AG10803 (cell line): ENCODE results near the gene UBASH3B.

Experiments
- DNase-seq: peaks from one replicate; pipeline ENCODE4 v3.0.0; 2010; ENCODE audit warnings: low read depth
- H3K4me3 ChIP-seq: 2 replicates; pipeline ENCODE4 v1.5.1; 2011; ENCODE audit warnings: mild to moderate bottlenecking, low read length, control low read depth
- TF ChIP-seq, protein P1 (sequence below): conservative IDR thresholded peaks from 2 replicates; pipeline ENCODE4 v1.5.1; 2011; ENCODE audit warnings: mild to moderate bottlenecking, low read length, control low read depth, inconsistent platforms

Gene UBASH3B

DNA sequence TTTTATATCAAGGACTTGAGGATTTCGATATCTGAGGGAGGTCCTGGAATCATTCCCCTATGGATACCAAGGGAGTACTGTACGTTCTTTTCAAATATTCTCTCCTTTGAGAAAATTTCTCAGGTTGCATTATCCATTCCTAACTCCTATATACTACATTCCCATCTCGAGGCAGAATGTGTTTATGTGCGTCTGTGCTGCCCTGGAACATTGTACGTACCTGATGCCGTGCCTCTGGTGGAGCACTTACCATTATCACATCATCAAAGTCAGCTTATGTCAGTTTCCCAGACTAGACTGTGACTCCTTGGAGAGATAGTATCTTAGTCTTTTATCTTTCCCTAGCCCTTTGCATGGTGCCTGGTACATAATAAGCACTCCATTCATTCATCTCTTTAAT, 21.7 kb downstream of the UBASH3B start:
- H3K4me3 ChIP-seq, result no peak overlapping the region
- TF ChIP-seq, protein P1, sequence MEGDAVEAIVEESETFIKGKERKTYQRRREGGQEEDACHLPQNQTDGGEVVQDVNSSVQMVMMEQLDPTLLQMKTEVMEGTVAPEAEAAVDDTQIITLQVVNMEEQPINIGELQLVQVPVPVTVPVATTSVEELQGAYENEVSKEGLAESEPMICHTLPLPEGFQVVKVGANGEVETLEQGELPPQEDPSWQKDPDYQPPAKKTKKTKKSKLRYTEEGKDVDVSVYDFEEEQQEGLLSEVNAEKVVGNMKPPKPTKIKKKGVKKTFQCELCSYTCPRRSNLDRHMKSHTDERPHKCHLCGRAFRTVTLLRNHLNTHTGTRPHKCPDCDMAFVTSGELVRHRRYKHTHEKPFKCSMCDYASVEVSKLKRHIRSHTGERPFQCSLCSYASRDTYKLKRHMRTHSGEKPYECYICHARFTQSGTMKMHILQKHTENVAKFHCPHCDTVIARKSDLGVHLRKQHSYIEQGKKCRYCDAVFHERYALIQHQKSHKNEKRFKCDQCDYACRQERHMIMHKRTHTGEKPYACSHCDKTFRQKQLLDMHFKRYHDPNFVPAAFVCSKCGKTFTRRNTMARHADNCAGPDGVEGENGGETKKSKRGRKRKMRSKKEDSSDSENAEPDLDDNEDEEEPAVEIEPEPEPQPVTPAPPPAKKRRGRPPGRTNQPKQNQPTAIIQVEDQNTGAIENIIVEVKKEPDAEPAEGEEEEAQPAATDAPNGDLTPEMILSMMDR, result no peak
- DNase-seq, result no peak

DNA sequence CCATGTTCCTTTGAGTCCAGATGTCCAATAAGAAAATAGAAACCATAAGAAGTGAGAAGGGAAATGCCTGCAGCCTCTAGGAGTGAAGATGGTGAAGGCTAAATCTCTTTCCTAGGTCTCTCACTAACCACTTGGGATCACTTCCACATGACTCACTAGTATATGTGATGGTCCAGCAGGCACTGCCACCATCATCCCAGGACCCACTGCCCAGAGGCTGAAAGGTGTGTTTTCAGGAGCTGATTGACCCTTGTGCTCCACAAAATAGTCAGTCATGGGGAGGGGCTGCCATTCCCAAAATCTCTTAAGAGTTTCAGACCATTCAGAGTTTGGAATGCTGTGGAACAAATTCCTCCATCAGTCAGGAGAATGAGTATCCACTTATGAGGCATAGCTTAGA, 22.9 kb downstream of the UBASH3B start:
- no peak for DNase-seq
- TF ChIP-seq, protein P1, result no peak
- H3K4me3 ChIP-seq, result no peak overlapping the region

DNA sequence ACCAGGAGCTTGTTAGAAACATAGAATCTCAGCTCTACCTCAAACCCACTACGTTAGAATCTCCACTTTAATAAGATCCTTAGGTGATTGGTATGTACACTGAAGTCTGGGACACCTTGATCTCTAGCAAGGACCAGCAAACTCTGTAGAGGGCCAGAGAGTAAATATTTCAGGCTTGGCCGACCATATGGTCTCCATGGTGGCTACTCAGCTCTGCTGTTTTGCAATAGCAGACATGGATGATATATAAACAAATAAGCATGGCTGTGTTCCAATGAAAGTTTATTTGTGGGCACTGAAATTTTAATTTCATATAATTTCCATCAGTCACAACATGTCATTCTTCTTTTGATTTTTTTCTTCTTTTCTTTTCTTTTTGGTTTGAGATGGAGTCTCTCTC, 23.9 kb downstream of the UBASH3B start:
- H3K4me3 ChIP-seq, result no peak overlapping the region
- DNase-seq, result no peak
- TF ChIP-seq, protein P1, result no peak

DNA sequence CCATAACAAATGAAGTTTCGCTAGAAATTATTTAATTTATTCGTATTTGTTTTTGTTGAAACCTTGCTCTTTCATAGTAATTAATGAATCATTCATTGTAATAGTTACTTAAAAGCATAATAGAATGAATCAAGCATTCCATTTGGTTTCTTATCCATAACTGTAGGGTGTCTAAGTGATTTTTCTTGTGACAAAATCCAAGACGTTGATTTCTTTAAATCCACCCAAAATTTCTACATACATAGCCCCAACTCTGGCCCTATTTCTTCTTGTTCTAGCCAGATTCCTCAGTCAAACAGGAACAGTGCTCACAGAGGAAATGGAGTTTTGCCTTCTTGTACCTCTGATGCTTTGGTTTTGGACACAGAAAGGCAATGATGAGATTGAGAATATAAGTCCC, 25.5 kb downstream of the UBASH3B start:
- H3K4me3 ChIP-seq, result no peak overlapping the region
- TF ChIP-seq, protein P1, result no peak
- DNase-seq, result no peak

DNA sequence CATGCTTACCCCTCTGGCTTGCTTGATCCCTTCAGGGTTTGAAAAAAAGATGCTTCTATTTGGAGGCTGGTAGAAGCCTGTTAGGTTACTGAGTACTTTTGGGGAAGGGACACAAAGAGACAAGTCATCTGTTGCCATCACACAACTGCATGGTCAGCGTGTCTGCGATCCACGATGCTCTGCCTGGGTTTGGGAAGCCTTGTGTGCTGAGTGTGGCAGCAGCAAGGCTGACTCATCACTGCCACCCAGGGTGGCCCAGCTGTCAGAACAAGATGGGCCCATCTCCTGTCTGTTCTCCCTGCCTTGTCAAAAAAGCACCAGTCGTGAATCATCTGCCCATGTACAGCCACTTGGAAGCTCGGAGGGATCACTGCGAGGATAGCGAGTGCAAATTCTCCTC, 26.2 kb downstream of the UBASH3B start:
- no peak for DNase-seq
- no peak overlapping the region for H3K4me3 ChIP-seq
- TF ChIP-seq, protein P1, result no peak

DNA sequence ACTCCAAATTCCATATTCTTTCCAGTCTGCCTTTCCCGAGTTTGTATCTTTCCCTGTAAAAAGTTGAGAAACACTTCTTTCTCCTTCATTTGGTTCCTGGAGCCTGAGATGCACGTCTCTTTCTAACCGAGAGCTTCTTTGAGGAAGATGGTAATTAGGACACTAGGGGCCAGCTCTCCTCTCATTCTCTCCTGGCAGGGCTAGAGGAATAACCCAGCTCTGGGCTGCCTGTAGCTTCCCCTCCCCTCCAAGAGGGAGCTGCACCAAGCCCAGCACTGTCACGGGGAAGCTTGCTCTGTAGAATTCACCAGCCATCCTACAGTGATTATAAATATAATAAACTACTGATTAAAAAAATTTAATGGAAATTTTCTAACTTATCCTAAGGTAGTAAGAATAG, 26.9 kb downstream of the UBASH3B start:
- H3K4me3 ChIP-seq, result no peak overlapping the region
- no peak for DNase-seq
- TF ChIP-seq, protein P1, result no peak

DNA sequence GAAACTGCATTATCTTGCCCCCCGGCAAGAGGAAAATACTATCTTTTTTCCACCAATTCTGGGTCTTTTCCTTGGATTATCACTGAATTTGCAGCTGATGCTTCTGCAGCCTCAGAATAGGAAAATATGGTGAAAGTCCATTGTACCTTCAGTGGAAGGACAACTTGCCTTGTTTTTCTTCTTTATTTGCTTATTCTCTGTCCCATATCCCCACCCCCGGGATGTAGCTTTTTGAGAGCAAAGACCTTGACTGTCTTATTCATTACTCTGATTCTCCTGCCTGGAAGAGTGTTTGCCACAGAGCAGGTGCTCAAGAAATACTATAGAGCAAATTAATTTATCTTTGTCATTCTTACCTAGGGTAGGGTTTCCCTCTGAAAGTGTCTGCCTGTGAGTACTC, 29.5 kb downstream of the UBASH3B start:
- TF ChIP-seq, protein P1, result no peak
- no peak overlapping the region for H3K4me3 ChIP-seq
- no peak for DNase-seq
